HL-60/S4 treated with retinoic acid at 250 ng/mL for 4 days and 3 days (cell line): Measurements from ENCODE around the gene KCNK15.
"Not testable (repeated sequence)": the region's sequence is repeated elsewhere in the genome, so short reads cannot be mapped to it uniquely, and the experiment has no call there.

Source experiments
- in situ Hi-C: fragments of 300-500 bp; cut with MboI; formaldehyde crosslinking; loops from 2 replicates; pipeline ENCODE4 v1.7.0; 2022; ENCODE audit warnings: low sequenced_read_pairs

Gene KCNK15

GRCh38 chr20:44745598-44746366, at the start of gene KCNK15:
TSS of gene KCNK15 (plus strand) at chr20:44745865. CDS start at chr20:44745911, 46 bp downstream.
- in situ Hi-C loops, result no loop called here

GRCh38 chr20:44696315-44696714, 49.4 kb upstream of the KCNK15 start:
- in situ Hi-C loops, result no loop called here

DNA sequence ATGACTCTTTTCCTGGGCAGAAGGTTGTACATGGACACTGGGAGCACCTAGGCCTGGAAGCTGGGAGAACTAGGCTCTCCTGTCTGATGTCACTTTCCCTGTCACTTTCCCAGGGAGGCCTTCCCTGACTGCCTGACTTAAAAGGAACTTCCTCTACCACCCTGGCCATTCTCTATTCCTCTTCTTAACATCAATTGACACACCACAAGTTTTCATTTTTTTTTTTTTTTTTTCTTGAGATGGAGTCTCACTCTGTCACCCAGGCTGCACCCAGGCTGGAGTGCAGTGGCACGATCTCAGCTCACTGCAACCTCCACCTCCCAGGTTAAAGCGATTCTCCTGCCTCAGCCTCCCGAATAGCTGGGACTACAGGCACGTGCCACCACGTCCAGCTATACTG, 48.6 kb upstream of the KCNK15 start:
- in situ Hi-C loops, result not testable (repeated sequence)

DNA sequence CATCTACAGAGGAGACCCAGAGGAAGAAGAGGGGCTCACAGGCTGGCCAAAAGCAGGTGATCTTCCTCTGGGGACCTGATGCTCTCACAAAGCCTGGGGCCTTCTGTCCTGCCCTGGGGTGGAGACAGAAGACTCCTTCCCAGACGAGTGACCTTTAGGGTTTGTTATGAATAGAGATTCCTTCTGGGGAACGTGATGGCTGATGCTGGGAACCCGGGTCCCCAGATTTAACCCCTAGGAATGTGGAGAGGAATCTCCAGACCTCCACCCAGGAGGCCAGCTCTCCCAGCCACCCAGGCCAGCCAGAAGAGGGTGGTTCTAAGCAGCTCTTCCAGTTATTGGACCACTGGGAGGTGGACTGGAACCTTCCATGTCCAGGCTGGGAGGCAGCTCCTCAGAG, 47.3 kb upstream of the KCNK15 start:
- in situ Hi-C loops, result no loop called here

- in situ Hi-C loops, result no loop called here
These were observed 45.4 kb upstream of the KCNK15 start for GRCh38 chr20:44700306-44700705.

DNA sequence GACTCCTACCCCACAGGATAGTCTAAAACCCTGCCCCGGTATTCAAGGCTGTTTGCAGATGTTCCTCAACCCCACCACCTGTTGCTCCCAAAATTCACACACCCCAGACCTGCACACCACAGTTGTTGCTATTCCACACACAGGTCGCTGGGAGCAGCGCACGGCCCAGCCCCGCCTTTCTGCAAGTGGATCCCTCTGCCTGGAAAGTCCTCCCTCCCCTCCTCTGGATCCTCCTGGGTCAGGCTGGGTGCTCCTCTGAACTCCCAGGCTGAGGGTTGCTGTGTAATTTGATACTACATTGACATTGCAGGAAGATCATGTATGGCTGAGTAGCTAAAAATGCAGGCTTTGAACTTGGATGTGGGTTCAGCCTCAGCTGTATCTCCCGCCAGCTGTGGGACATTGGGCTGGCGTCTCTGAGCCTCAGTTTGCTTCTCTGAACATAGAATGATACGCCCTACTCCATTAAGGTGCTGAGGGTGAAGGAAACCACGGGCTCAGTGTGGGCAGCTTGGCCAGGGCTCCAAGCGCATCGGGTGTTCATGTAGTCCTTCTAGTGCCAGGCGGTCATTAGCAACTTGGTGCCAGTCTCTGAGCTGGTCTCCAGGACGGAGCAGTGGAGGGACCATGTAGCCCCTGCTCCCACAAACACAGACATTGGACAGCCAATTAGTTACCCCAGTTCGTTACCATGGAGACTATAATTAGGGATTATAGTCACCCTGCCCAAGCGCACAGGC, 44.4 kb upstream of the KCNK15 start:
- in situ Hi-C loops, result no loop called here

GRCh38 chr20:44701858-44702256, 43.8 kb upstream of the KCNK15 start:
- in situ Hi-C loops, result no loop called here

GRCh38 chr20:44702776-44703175, 42.9 kb upstream of the KCNK15 start:
- in situ Hi-C loops, result no loop called here

GRCh38 chr20:44703183-44703925, 42.3 kb upstream of the KCNK15 start:
- in situ Hi-C loops, result no loop called here

GRCh38 chr20:44703956-44704488, 41.6 kb upstream of the KCNK15 start:
- in situ Hi-C loops, result no loop called here

DNA sequence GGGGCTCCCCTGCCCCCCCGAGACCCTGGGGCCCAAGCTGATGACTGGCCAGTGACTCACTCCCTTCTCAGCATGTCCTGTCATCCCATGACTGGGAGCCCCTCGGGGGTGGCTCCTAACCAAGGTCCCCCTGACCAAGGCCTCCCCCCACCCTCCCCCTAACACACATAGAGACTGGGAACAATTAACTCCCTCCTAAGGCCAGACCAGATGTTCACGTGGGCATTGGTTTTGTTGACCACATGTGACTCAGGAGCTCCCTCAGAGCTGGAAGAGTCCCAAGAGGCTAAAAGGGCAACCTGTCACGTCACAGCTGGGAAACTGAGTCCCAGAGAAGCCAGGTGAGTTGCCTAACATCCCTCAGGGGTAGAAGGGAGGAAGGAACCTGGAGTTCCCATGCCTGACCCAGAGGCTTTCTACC, 41.1 kb upstream of the KCNK15 start:
- in situ Hi-C loops, result no loop called here

DNA sequence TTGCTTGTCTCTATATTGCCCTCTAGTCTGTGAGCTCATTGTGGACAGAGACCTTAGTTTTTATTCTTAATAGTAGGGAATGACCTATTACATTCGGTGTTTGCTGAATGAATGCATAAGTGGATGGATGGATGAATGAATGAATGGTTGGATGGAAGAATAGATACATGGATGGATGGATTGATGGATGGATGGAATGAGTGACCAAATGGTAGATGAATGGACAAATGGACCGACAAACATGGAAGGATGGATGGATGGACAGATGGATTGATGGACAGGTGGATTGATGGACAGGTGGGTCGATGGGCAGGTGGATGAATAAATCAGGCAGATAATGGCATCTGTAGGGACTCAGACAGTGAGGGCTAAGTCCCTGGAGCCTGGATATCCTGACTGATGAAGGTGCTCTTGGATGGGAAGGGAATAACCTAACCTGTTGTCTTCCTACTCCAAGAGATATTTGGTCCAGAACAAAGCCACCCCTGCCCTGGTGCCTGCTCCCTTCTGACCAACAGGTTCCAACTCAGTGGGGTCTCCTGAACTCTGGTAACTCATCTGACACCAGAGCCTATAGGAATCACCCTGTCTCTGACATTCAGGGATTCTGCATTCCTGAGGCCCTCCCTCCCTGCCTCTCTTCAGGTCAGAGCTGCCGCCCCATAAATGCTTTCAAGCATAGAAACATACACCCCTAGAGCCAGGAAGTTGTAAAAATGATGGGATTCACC, 40.1 kb upstream of the KCNK15 start:
- in situ Hi-C loops, result no loop called here

DNA sequence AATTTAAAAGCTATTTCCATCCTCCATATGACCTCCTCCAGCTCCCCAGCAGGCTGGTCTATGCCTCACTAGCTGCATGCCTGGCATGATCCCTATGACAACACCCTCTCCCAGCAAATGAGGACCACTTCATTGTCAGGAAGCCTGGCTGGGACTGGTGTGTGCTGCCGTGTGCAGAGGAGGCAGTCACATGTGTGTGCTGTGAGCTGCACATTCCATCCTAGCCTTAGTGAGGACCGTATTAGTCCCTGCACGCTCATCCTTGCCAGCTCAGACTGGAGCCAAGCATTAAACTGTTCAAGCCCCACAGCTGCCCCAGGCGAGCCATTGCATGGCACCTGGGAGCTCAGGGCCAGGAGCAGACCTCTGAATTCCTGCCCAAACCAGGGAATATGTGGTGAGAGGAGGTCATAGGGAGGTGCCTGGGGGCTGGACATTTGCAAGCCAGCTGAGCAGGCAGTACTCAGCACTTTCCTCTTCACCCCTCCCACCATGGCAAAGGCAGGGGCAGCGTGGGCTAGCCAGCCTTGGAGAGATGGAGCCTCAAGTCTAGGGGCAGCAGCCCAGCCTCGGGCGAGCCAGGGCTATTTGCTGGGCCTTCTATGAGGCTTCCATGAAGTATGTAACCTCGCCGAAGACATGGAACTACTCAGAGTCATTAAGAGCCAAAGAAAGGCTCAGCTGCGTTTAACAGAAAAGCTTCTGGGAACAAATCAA, 39.2 kb upstream of the KCNK15 start:
- in situ Hi-C loops, result no loop called here

GRCh38 chr20:44707018-44707579, 38.6 kb upstream of the KCNK15 start:
- in situ Hi-C loops, result no loop called here

- in situ Hi-C loops, result no loop called here
These were observed 36.3 kb upstream of the KCNK15 start for GRCh38 chr20:44709380-44709779.

- in situ Hi-C loops, result no loop called here
These were observed 35.9 kb upstream of the KCNK15 start for GRCh38 chr20:44709797-44710196.

- in situ Hi-C loops, result no loop called here
These were observed 34.4 kb upstream of the KCNK15 start for GRCh38 chr20:44711237-44711636.

DNA sequence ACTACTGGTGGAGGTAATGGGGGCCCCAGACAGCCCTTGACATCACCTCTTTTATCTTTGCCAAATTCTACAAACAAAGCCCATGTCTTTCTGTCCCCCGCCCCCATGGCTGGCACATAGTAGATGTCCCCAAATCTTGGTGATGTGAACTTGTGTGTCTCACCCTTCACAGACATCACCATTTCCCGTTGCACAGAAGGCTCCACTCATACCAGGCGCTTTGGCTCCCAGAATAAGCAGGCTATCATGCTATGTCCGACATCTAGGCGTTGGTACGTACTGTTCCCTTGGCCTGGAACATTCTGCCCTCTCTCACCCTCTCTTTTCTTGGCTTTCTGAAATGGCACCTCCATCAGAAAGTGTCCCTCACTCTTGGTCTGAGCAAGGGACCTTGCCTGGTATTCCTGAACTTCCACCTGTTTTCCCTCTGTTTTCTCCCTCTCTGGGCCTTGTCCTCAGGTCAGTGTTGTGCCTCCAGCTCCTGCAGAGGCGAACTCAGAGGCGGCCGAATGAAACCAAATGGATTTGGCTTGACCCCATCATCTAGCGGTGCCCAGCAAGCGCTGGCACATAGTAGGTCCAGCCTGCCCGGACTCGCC, 31.5 kb upstream of the KCNK15 start:
- in situ Hi-C loops, result no loop called here
